ENCODE results near the gene CAPN12.

DNA sequence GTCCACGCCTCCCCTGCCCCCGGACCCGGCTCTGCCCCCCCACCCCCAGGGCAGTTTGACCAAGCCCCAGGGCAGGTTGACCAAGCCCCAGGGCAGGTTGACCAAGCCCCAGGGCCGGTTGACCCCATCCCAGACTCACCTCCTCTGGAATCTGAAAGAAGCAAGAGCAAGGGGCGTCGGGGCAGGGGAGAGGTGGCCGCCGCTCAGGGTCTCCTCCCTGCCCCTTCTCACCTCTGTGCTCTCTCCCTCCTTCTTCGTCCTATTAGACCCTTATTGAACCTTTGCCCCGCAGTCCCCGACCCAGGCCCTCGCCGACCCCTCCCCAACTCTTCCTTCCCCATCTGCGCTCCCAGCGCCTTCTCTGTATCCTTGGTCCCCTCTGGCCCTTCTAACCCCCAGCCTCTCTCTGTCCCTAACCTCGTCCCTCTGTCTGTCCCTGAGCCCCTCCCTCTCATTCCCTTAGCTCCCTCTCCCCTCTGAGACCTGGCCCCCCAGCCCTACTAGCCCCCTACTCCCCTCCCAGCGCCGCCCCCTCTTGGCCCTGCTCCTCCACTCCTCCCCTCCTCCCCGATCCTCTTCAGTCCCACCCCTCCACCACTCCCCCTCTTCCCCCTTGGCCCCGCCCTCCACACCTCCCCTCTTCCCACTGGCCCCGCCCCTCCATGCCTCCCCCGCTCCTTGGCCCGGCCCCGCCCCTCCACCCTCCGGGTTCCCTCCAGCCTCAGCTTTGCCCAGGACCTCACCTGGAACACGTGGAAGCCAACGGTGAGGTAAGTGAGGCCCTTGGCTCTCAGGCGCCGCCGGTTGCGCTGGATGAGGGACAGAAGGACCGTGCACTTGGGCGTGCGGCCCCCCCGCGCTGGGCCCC lies 7.6 kb downstream of the CAPN12 start:
- TF ChIP-seq POLR2AphosphoS5 (IDR thresholded peaks at IDR 0.05; ENCODE audit: low read depth, low read length) (no peak), POLR2A (IDR thresholded peaks at IDR 0.05; ENCODE audit: low read depth, low read length) (no peak), SPI1 (IDR thresholded peaks at IDR 0.05; ENCODE audit: low read depth, low read length) (no peak), POU2F2 (IDR thresholded peaks at IDR 0.05; ENCODE audit: low read depth, low read length) (no peak), TAF1 (IDR thresholded peaks at IDR 0.05; ENCODE audit: low read depth, low read length) (no peak)
